SK-N-SH (cell line): Measurements from ENCODE around the gene MACROD2. TPM values are rescaled to one million over a fixed set of nuclear protein-coding genes. Genes with fewer than 3 reads are reported as not detected.

Source experiments
- CTCF ChIA-PET: fragments of 300-600, 350-600 bp; formaldehyde crosslinking; extraction: SDS; loops from one replicate; lab custom pipeline; 2021; lab: Yijun Ruan, JAX
- POLR2A ChIA-PET: fragments of 350-600 bp; sonication (Branson Sonifier 250); formaldehyde crosslinking; extraction: SDS; loops from one replicate; lab custom pipeline; 2020; ENCODE audit warnings: antibody characterized with exemption, inconsistent platforms; lab: Yijun Ruan, JAX
- DNase-seq: peaks from one replicate; pipeline ENCODE4 v3.0.0; 2012
- H2AFZ ChIP-seq: fragments of 200-600 bp; sonication (generic); 2 replicates; pipeline ENCODE4 v1.8.1; 2016; ENCODE audit warnings: antibody characterized with exemption, mild to moderate bottlenecking, low read depth
- H3F3A ChIP-seq: fragments of 200-600 bp; sonication (generic); replicated peaks from 2 replicates; pipeline ENCODE3; 2016; ENCODE audit warnings: antibody characterized with exemption, mild to moderate bottlenecking; ENCODE audit not compliant: insufficient read depth
- H3K27ac ChIP-seq, 2 experiments: fragments of 200-500 bp in 1 of 2; fragments of 200-600 bp in 1 of 2; sonication (Bioruptor generic) in 1 of 2; sonication (generic), shearing (Covaris generic) in 1 of 2; 2 replicates each; pipeline versions ENCODE4 v1.5.1 to v1.6.1; 2014 to 2016; ENCODE audit warnings: low read depth in 2 of 2, inconsistent platforms in 1 of 2, low read length in 1 of 2, mild to moderate bottlenecking in 1 of 2, mixed read lengths in 1 of 2
- H3K27me3 ChIP-seq: fragments of 200-600 bp; sonication (generic), shearing (Covaris generic); 2 replicates; pipeline ENCODE4 v1.6.1; 2016; ENCODE audit warnings: mixed run types; ENCODE audit not compliant: insufficient read depth
- H3K36me3 ChIP-seq, 2 experiments: fragments of 200-500 bp in 1 of 2; fragments of 200-600 bp in 1 of 2; sonication (Bioruptor generic) in 1 of 2; sonication (generic) in 1 of 2; replicated peaks in 1 of 2; 2 replicates each; pipeline versions ENCODE3 to v1.5.1; 2014 to 2016; ENCODE audit warnings: low read length in 1 of 2, mild to moderate bottlenecking in 1 of 2; ENCODE audit not compliant: insufficient read depth in 2 of 2, control insufficient read depth in 1 of 2
- H3K4me1 ChIP-seq, 2 experiments: fragments of 200-500 bp in 1 of 2; fragments of 200-600 bp in 1 of 2; sonication (Bioruptor generic) in 1 of 2; sonication (generic), shearing (Covaris generic) in 1 of 2; 2 replicates each; pipeline versions ENCODE4 v1.5.1 to v1.6.1; 2014 to 2016; ENCODE audit warnings: low read depth in 1 of 2, low read length in 1 of 2, mixed run types in 1 of 2; ENCODE audit not compliant: insufficient read depth in 2 of 2, control insufficient read depth in 1 of 2
- H3K4me2 ChIP-seq: fragments of 200-600 bp; sonication (generic), shearing (Covaris generic); 2 replicates; pipeline ENCODE4 v1.6.1; 2017; ENCODE audit warnings: mixed run types
- H3K4me3 ChIP-seq, 2 experiments: fragments of 200-500 bp in 1 of 2; fragments of 200-600 bp in 1 of 2; sonication (Bioruptor generic) in 1 of 2; sonication (generic), shearing (Covaris generic) in 1 of 2; 2 replicates each; pipeline versions ENCODE4 v1.5.1 to v1.8.1; 2014 to 2016; ENCODE audit warnings: low read depth in 2 of 2, inconsistent platforms in 1 of 2, low read length in 1 of 2, mild to moderate bottlenecking in 1 of 2, mixed read lengths in 1 of 2, moderate library complexity in 1 of 2
- H3K79me2 ChIP-seq: fragments of 200-600 bp; sonication (generic); 2 replicates; pipeline ENCODE4 v1.8.1; 2017; ENCODE audit warnings: mild to moderate bottlenecking; ENCODE audit not compliant: insufficient read depth
- H3K9ac ChIP-seq: fragments of 200-600 bp; sonication (generic); 2 replicates; pipeline ENCODE4 v1.6.1; 2017; ENCODE audit warnings: mixed run types
- H3K9me2 ChIP-seq: fragments of 200-600 bp; sonication (generic); 2 replicates; pipeline ENCODE4 v1.6.1; 2017; ENCODE audit warnings: mixed run types
- H3K9me3 ChIP-seq: fragments of 200-600 bp; sonication (generic); 2 replicates; pipeline ENCODE4 v1.6.1; 2017; ENCODE audit warnings: mixed run types, mild to moderate bottlenecking, moderate library complexity
- H4K20me1 ChIP-seq: fragments of 200-600 bp; sonication (generic); 2 replicates; pipeline ENCODE4 v1.6.1; 2017; ENCODE audit warnings: mild to moderate bottlenecking, mixed run types; ENCODE audit not compliant: insufficient read depth
- CHD2 ChIP-seq: fragments of 150-350 bp; IDR thresholded peaks from 2 replicates; pipeline ENCODE4 v1.6.1; 2018; ENCODE audit warnings: low read length; ENCODE audit not compliant: partially characterized antibody
- ELF1 ChIP-seq: IDR thresholded peaks from 2 replicates; pipeline ENCODE4 v1.4.0; 2012
- EP300 ChIP-seq, 2 experiments: IDR thresholded peaks; 2 replicates each; pipeline versions ENCODE4 v1.4.0 to v1.6.1; 2012; ENCODE audit warnings: borderline replicate concordance in 1 of 2, low read depth in 1 of 2, low read length in 1 of 2
- FOSL2 ChIP-seq: IDR thresholded peaks from 2 replicates; pipeline ENCODE4 v1.4.0; 2012; ENCODE audit warnings: low read depth, mild to moderate bottlenecking, moderate library complexity, borderline replicate concordance
- FOXJ3 ChIP-seq: sonication (generic); formaldehyde crosslinking; IDR thresholded peaks from 2 replicates; pipeline ENCODE4 v1.5.1; 2020; ENCODE audit warnings: mild to moderate bottlenecking, missing genetic modification reagents
- FOXM1 ChIP-seq: IDR thresholded peaks from 2 replicates; pipeline ENCODE4 v1.4.0; 2012; ENCODE audit warnings: low read depth, mild to moderate bottlenecking
- GABPA ChIP-seq: IDR thresholded peaks from 2 replicates; pipeline ENCODE4 v1.4.0; 2012; ENCODE audit warnings: low read depth, mild to moderate bottlenecking
- GATA2 ChIP-seq: sonication (generic); formaldehyde crosslinking; IDR thresholded peaks from 2 replicates; pipeline ENCODE4 v1.5.0; 2020; ENCODE audit warnings: mild to moderate bottlenecking, missing genetic modification reagents
- JUND ChIP-seq: IDR thresholded peaks from 2 replicates; pipeline ENCODE4 v1.4.0; 2012
- MEF2A ChIP-seq: IDR thresholded peaks from 2 replicates; pipeline ENCODE4 v1.4.0; 2012; ENCODE audit warnings: low read depth, borderline replicate concordance
- MXI1 ChIP-seq: IDR thresholded peaks from 2 replicates; pipeline ENCODE4 v1.6.1; 2012; ENCODE audit warnings: mild to moderate bottlenecking, low read depth, low read length, improper control_type of control experiment
- NFIC ChIP-seq: IDR thresholded peaks from 2 replicates; pipeline ENCODE4 v1.4.0; 2012; ENCODE audit warnings: borderline replicate concordance
- NRF1 ChIP-seq: IDR thresholded peaks from 2 replicates; pipeline ENCODE4 v1.6.1; 2012; ENCODE audit warnings: low read depth, mild to moderate bottlenecking, low read length
- POLR2AphosphoS5 ChIP-seq: IDR thresholded peaks from 2 replicates; pipeline ENCODE4 v1.6.1; 2012; ENCODE audit warnings: low read depth, low read length
- RAD21 ChIP-seq: IDR thresholded peaks from 2 replicates; pipeline ENCODE4 v1.6.1; 2012; ENCODE audit warnings: mild to moderate bottlenecking, low read length
- RCOR1 ChIP-seq: fragments of 150-350 bp; IDR thresholded peaks from 2 replicates; pipeline ENCODE4 v1.6.1; 2017; ENCODE audit warnings: antibody characterized with exemption, low read length
- RFX5 ChIP-seq: IDR thresholded peaks from 2 replicates; pipeline ENCODE4 v1.6.1; 2012; ENCODE audit warnings: mild to moderate bottlenecking, improper control_type of control experiment, low read length
- RXRA ChIP-seq: IDR thresholded peaks from 2 replicates; pipeline ENCODE4 v1.4.0; 2012; ENCODE audit warnings: low read depth, mild to moderate bottlenecking, borderline replicate concordance
- SIN3A ChIP-seq: IDR thresholded peaks from 2 replicates; pipeline ENCODE4 v1.6.1; 2012; ENCODE audit warnings: low read depth, mild to moderate bottlenecking, low read length, moderate library complexity, borderline replicate concordance
- SMC3 ChIP-seq: IDR thresholded peaks from 2 replicates; pipeline ENCODE4 v1.6.1; 2012; ENCODE audit warnings: low read depth, low read length, improper control_type of control experiment
- TAF1 ChIP-seq: IDR thresholded peaks from 2 replicates; pipeline ENCODE4 v1.6.1; 2012; ENCODE audit warnings: low read depth, mild to moderate bottlenecking, low read length, moderate library complexity, borderline replicate concordance
- TCF12 ChIP-seq: IDR thresholded peaks from 2 replicates; pipeline ENCODE4 v1.4.0; 2012
- TEAD4 ChIP-seq: IDR thresholded peaks from 2 replicates; pipeline ENCODE4 v1.4.0; 2012; ENCODE audit warnings: mild to moderate bottlenecking, borderline replicate concordance; ENCODE audit not compliant: insufficient read depth
- YY1 ChIP-seq: IDR thresholded peaks from 2 replicates; pipeline ENCODE4 v1.4.0; 2012; ENCODE audit warnings: low read depth, mild to moderate bottlenecking
- WGBS: methylation state at CpG from one replicate; pipeline ENCODE4 v1.1.6; 2017; ENCODE audit warnings: low lambda C conversion rate; 5-methylcytosine and 5-hydroxymethylcytosine counted together
- polyA plus RNA-seq, 3 experiments: library from polyadenylated mRNA; depleted of rRNA; stranded (reverse); fragments of >200 nt; gene quantifications; 2 replicates each; pipeline ENCODE4 v1.2.3, GENCODE V29; 2012
- TF ChIP-seq, protein P1 (sequence below): fragments of 150-350 bp; IDR thresholded peaks from 2 replicates; pipeline ENCODE4 v1.6.1; 2016; ENCODE audit warnings: mild to moderate bottlenecking, low read depth, low read length
- TF ChIP-seq, protein P2 (sequence below): IDR thresholded peaks from 2 replicates; pipeline ENCODE4 v1.4.0; 2012; ENCODE audit warnings: low read depth
- TF ChIP-seq, protein P3 (sequence below): IDR thresholded peaks from 2 replicates; pipeline ENCODE4; 2012
- TF ChIP-seq, protein P4 (sequence below): IDR thresholded peaks from 2 replicates; pipeline ENCODE4 v1.4.0; 2012; ENCODE audit warnings: low read depth, borderline replicate concordance
- TF ChIP-seq, protein P5 (sequence below): IDR thresholded peaks from 2 replicates; pipeline ENCODE4 v1.6.1; 2012; ENCODE audit warnings: mild to moderate bottlenecking, low read depth, low read length, moderate library complexity

MACROD2 gene
- polyA plus RNA-seq, 1 of the 3 experiments (the other 2 are of a cell fraction), result 0.33 TPM

DNA sequence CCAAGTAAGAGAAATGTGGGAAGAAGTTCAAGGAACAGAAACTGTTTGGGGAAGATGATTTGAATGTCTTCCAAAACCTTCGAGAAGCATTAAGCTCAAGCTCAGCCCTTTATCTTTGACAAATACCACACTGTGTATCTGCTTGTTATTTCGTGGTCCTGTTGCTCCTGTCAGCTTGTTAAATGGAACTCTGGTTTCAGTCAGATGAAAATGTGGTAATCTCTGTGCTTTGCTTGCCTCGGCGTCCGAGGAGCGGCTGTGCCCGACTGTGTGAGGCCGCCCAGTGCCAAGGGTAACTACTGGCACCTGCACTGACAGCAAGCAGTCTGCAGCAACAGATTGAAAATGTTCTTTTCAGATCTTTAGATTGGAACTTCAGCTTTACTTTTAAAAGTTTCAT, 920.0 kb downstream of the MACROD2 start:
- Histone ChIP-seq H3K9me3 (no peaks in the 10 kb centered on the region), H3K9ac (no peak overlapping the region), H3K9me2 (no peaks in the 10 kb centered on the region), H3K4me1 (peaks cover 10 to 37% of the 10 kb centered on the region in 2 experiments; a peak in 3 of 4 replicates), H3K27me3 (no peaks in the 10 kb centered on the region), H3F3A (no peaks in the 10 kb centered on the region), H4K20me1 (no peaks in the 10 kb centered on the region), H3K27ac (peak overlapping the region in 1 of 2 experiments; percentile 78; a peak in 3 of 4 replicates), H3K4me3 (peak overlapping the region in 1 of 2 experiments; percentile 9; a peak in 1 of 4 replicates), H2AFZ (peak overlapping the region; percentile 20; the same call in 1 of the 2 replicates), H3K79me2 (no peaks in the 10 kb centered on the region), H3K4me2 (0 out of 2 replicates have a peak overlapping the region, but pooled peaks have one; percentile 58), H3K36me3 (no peaks in the 10 kb centered on the region)
- WGBS, result 24% methylated on average over 8 of the region's 8 CpGs
- ChIA-PET POLR2A (interaction anchor here (0.6 to 0.7 kb wide), 2 partner anchors 17 to 115 kb away, joined by 3 to 4 read pairs; no protein-coding TSS in a partner anchor), CTCF (interaction anchor here (0.9 to 3.3 kb wide), 6 partner anchors 9 to 581 kb away, joined by 3 to 12 read pairs (median 4); partner anchors contain the start of gene FLRT3)
- peak; percentile 61 for DNase-seq
- TF ChIP-seq GABPA, result no peak
- TF ChIP-seq NFIC, result peak; percentile 68
- TF ChIP-seq YY1, result no peak
- TF ChIP-seq SMC3, result no peak; the same call in 1 of the 2 replicates
- TF ChIP-seq, protein P1, sequence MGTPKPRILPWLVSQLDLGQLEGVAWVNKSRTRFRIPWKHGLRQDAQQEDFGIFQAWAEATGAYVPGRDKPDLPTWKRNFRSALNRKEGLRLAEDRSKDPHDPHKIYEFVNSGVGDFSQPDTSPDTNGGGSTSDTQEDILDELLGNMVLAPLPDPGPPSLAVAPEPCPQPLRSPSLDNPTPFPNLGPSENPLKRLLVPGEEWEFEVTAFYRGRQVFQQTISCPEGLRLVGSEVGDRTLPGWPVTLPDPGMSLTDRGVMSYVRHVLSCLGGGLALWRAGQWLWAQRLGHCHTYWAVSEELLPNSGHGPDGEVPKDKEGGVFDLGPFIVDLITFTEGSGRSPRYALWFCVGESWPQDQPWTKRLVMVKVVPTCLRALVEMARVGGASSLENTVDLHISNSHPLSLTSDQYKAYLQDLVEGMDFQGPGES, result no peak
- TF ChIP-seq POLR2AphosphoS5, result peak; percentile 87
- TF ChIP-seq FOSL2, result no peak
- TF ChIP-seq, protein P2, sequence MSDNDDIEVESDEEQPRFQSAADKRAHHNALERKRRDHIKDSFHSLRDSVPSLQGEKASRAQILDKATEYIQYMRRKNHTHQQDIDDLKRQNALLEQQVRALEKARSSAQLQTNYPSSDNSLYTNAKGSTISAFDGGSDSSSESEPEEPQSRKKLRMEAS, result 0 out of 2 replicates have a peak, but pooled peaks have one; percentile 8
- TF ChIP-seq EP300 (IDR thresholded peaks at IDR 0.05; ENCODE audit: borderline replicate concordance in 1 of 2, low read depth in 1 of 2, low read length in 1 of 2), result peak; percentile 76 to 97
- TF ChIP-seq, protein P3, sequence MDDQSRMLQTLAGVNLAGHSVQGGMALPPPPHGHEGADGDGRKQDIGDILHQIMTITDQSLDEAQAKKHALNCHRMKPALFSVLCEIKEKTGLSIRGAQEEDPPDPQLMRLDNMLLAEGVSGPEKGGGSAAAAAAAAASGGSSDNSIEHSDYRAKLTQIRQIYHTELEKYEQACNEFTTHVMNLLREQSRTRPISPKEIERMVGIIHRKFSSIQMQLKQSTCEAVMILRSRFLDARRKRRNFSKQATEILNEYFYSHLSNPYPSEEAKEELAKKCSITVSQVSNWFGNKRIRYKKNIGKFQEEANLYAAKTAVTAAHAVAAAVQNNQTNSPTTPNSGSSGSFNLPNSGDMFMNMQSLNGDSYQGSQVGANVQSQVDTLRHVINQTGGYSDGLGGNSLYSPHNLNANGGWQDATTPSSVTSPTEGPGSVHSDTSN, result peak; percentile 88
- no peak for TF ChIP-seq TAF1
- TF ChIP-seq RAD21, result peak; percentile 47
- TF ChIP-seq ELF1, result no peak
- no peak for TF ChIP-seq RXRA
- TF ChIP-seq, protein P4, sequence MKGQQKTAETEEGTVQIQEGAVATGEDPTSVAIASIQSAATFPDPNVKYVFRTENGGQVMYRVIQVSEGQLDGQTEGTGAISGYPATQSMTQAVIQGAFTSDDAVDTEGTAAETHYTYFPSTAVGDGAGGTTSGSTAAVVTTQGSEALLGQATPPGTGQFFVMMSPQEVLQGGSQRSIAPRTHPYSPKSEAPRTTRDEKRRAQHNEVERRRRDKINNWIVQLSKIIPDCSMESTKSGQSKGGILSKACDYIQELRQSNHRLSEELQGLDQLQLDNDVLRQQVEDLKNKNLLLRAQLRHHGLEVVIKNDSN, result no peak
- peak; percentile 56; the same call in 1 of the 2 replicates for TF ChIP-seq TEAD4
- peak; percentile 93 for TF ChIP-seq GATA2 (CRISPR knock-in tag)
- TF ChIP-seq, protein P5, sequence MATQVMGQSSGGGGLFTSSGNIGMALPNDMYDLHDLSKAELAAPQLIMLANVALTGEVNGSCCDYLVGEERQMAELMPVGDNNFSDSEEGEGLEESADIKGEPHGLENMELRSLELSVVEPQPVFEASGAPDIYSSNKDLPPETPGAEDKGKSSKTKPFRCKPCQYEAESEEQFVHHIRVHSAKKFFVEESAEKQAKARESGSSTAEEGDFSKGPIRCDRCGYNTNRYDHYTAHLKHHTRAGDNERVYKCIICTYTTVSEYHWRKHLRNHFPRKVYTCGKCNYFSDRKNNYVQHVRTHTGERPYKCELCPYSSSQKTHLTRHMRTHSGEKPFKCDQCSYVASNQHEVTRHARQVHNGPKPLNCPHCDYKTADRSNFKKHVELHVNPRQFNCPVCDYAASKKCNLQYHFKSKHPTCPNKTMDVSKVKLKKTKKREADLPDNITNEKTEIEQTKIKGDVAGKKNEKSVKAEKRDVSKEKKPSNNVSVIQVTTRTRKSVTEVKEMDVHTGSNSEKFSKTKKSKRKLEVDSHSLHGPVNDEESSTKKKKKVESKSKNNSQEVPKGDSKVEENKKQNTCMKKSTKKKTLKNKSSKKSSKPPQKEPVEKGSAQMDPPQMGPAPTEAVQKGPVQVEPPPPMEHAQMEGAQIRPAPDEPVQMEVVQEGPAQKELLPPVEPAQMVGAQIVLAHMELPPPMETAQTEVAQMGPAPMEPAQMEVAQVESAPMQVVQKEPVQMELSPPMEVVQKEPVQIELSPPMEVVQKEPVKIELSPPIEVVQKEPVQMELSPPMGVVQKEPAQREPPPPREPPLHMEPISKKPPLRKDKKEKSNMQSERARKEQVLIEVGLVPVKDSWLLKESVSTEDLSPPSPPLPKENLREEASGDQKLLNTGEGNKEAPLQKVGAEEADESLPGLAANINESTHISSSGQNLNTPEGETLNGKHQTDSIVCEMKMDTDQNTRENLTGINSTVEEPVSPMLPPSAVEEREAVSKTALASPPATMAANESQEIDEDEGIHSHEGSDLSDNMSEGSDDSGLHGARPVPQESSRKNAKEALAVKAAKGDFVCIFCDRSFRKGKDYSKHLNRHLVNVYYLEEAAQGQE, result no peak
- TF ChIP-seq SIN3A, result no peak
- peak; percentile 80 for TF ChIP-seq CHD2
- no peak for TF ChIP-seq NRF1
- peak; percentile 33; the same call in 1 of the 2 replicates for TF ChIP-seq MXI1
- TF ChIP-seq MEF2A, result no peak
- TF ChIP-seq TCF12, result peak; percentile 97
- TF ChIP-seq JUND, result peak; percentile 46
- no peak for TF ChIP-seq RFX5
- peak; percentile 96 for TF ChIP-seq FOXJ3 (CRISPR knock-in tag)
- peak; percentile 63; the same call in 1 of the 2 replicates for TF ChIP-seq FOXM1
- TF ChIP-seq RCOR1, result peak; percentile 87
